Body of pancreas (tissue), 4 donors: ENCODE measurements around the gene CCDC179.

Experiments
- POLR2A ChIP-seq, 3 donors: fragments of 450-650 bp; IDR thresholded peaks; one replicate each; pipeline ENCODE4 v1.6.1; 2016; ENCODE audit warnings: antibody characterized with exemption in 3 of 3, mild to moderate bottlenecking in 2 of 3
- TF ChIP-seq, protein P1 (sequence below), 7 experiments: fragments of 450-650 bp in 4 of 7; fragments of 200-600 bp in 3 of 7; sonication (generic) in 3 of 7; IDR thresholded peaks; one replicate each; pipeline ENCODE4 v1.5.1; 2016 to 2019; ENCODE audit warnings: antibody characterized with exemption in 7 of 7

DNA sequence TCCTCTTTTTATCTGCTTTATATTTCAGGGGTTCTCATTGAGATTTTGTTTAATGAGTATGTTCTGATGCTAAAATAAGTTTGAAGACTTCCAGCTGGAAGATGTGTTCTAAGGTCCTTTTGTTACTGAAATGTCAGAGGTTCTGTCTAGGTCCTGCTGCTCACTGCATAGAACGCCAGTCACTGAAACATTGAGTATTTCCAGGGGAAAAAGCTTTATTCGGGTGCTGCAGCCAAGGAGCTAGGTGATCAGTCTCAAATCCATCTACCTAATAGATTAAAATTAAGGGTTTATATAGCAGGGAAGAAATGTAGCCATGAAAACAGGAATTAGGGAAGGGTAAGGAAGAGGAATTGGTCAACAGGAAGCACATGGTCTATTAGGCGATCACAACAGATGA lies 50.4 kb downstream of the CCDC179 start:
- TF ChIP-seq, protein P1, sequence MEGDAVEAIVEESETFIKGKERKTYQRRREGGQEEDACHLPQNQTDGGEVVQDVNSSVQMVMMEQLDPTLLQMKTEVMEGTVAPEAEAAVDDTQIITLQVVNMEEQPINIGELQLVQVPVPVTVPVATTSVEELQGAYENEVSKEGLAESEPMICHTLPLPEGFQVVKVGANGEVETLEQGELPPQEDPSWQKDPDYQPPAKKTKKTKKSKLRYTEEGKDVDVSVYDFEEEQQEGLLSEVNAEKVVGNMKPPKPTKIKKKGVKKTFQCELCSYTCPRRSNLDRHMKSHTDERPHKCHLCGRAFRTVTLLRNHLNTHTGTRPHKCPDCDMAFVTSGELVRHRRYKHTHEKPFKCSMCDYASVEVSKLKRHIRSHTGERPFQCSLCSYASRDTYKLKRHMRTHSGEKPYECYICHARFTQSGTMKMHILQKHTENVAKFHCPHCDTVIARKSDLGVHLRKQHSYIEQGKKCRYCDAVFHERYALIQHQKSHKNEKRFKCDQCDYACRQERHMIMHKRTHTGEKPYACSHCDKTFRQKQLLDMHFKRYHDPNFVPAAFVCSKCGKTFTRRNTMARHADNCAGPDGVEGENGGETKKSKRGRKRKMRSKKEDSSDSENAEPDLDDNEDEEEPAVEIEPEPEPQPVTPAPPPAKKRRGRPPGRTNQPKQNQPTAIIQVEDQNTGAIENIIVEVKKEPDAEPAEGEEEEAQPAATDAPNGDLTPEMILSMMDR (IDR thresholded peaks at IDR 0.05) = no peak
- no peak for TF ChIP-seq POLR2A (IDR thresholded peaks at IDR 0.05)
